Esophagus squamous epithelium (tissue), 4 donors: ENCODE measurements around the gene NGDN.

Experiments
- POLR2A ChIP-seq, 4 donors: fragments of 450-650 bp; IDR thresholded peaks; one replicate each; pipeline ENCODE4 v1.6.1; 2017; ENCODE audit warnings: antibody characterized with exemption in 4 of 4, mild to moderate bottlenecking in 4 of 4, moderate library complexity in 3 of 4
- TF ChIP-seq, protein P1 (sequence below), 6 experiments: fragments of 450-650 bp in 4 of 6; fragments of 200-600 bp in 2 of 6; sonication (generic) in 2 of 6; IDR thresholded peaks; one replicate each; pipeline ENCODE4 v1.5.1; 2016 to 2019; ENCODE audit warnings: antibody characterized with exemption in 6 of 6, mild to moderate bottlenecking in 4 of 6, moderate library complexity in 4 of 6

- TF ChIP-seq, protein P1, sequence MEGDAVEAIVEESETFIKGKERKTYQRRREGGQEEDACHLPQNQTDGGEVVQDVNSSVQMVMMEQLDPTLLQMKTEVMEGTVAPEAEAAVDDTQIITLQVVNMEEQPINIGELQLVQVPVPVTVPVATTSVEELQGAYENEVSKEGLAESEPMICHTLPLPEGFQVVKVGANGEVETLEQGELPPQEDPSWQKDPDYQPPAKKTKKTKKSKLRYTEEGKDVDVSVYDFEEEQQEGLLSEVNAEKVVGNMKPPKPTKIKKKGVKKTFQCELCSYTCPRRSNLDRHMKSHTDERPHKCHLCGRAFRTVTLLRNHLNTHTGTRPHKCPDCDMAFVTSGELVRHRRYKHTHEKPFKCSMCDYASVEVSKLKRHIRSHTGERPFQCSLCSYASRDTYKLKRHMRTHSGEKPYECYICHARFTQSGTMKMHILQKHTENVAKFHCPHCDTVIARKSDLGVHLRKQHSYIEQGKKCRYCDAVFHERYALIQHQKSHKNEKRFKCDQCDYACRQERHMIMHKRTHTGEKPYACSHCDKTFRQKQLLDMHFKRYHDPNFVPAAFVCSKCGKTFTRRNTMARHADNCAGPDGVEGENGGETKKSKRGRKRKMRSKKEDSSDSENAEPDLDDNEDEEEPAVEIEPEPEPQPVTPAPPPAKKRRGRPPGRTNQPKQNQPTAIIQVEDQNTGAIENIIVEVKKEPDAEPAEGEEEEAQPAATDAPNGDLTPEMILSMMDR (IDR thresholded peaks at IDR 0.05), result no peak
- no peak for TF ChIP-seq POLR2A (IDR thresholded peaks at IDR 0.05)
These were observed 788 bp upstream of the NGDN start for GRCh38 chr14:23468704-23469126.
